ES-I3 (cell line): ENCODE results near the gene RBFOX1.

ENCODE experiments used
- H3K36me3 ChIP-seq: 2 replicates; pipeline ENCODE4 v1.6.1; 2013; ENCODE audit warnings: mild to moderate bottlenecking, low read length, control low read depth, moderate library complexity; ENCODE audit not compliant: insufficient read depth
- H3K4me1 ChIP-seq: 2 replicates; pipeline ENCODE4 v1.6.1; 2013; ENCODE audit warnings: mild to moderate bottlenecking, control low read depth, low read length; ENCODE audit not compliant: insufficient read depth
- H3K9ac ChIP-seq: 2 replicates; pipeline ENCODE4 v1.6.1; 2013; ENCODE audit warnings: low read depth, mild to moderate bottlenecking, low read length, moderate library complexity
- H3K9me3 ChIP-seq: 2 replicates; pipeline ENCODE4 v1.6.1; 2013; ENCODE audit warnings: mild to moderate bottlenecking, low read length, moderate library complexity; ENCODE audit not compliant: control insufficient read depth, insufficient read depth

Gene RBFOX1

DNA sequence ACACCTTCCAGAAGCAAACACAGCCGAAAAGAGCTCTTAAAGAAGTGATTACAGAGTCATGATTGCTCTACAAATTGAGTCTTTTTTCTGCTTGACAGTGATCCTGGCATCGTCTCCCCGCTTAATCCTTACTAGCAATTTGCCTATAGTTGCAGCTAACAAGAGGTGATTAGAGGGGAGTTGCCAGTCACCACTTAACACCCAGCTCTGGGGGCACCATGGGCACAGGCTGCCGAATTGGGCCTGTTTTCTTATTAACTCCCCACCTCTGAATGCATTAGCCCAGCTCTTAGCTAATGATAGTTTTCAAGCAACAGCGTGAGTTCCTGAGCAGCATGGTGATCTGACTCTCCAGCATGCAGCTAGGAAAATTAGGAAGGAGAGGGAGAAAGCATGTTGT is 93.5 kb downstream of the RBFOX1 start:
- no peaks in the 10 kb centered on the region for H3K36me3 ChIP-seq
- H3K4me1 ChIP-seq = no peaks in the 10 kb centered on the region
- no peak overlapping the region for H3K9ac ChIP-seq
- no peaks in the 10 kb centered on the region for H3K9me3 ChIP-seq

DNA sequence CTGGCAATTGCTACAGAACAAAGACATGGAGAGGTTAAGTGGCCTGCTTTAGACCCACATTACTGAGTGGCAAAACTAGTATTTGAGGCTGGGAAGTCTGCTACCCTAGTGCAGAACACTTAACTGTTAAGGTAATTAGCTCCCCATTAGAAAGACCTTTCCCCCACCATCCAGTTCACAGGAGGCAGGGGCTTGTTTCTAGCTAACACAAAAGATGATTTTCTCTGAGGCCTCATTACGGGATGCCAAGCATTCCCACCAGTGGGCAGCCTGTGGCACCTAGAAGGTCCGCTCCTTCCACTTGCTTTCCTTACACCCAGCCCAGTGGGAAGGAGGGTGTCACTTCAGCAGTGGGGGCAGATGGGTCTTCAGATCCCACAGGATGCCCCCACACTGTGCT is 99.1 kb downstream of the RBFOX1 start:
- no peak overlapping the region for H3K9ac ChIP-seq
- peaks cover 17% of the 10 kb centered on the region for H3K4me1 ChIP-seq
- no peaks in the 10 kb centered on the region for H3K9me3 ChIP-seq
- no peaks in the 10 kb centered on the region for H3K36me3 ChIP-seq

DNA sequence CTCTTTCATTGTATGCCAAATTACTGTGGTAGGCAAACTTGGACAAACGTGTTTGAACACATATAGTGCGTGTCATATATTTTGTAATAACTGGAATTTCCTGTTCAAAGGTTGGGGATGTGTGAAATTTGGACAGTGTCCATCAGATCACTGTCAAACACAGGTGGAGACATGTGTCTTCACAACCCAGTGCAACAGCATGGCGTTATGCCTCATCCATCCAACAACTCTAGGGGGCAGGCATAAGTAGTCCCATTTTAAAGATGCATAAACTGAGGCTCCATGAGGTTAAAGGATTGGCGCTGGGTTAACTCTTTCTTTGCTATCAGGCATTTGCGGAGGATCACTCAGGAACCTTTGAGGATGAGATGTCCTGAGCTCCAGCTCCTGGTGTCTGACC is 103.7 kb downstream of the RBFOX1 start:
- H3K9ac ChIP-seq = no peak overlapping the region
- H3K36me3 ChIP-seq = no peaks in the 10 kb centered on the region
- peaks cover 41% of the 10 kb centered on the region for H3K4me1 ChIP-seq
- H3K9me3 ChIP-seq = no peaks in the 10 kb centered on the region

DNA sequence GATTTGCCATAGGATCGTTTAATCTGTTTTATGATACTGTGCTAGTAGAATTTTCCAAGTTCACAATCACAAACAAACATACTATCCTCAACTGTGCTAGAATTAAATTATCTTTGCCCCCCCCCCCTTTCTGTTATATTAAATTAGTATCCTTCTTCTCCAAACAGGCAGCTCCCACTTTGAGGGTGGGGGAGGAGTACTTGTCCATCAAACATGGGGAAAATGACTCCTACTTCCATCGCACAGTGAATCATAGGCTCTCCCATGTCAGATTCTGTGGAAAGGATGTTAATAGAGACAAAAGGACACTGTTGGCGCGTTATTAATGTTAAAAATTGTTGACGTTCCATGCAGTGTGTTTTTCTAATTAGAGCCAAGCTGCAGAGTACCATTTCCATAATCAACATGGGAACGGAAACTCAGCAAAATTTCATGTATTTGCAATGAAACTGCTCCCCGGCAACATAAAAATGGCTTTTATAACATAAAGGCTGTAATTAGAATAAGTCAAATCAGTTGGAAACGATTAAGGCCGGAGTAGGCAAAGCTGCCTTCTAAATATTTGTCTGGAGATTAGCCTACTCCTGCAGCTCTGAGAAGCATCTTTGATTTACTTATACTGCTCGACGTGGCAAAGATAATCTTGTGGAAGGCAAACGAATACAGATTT is 104.6 kb downstream of the RBFOX1 start:
- Histone ChIP-seq H3K9ac (no peak overlapping the region), H3K36me3 (no peaks in the 10 kb centered on the region), H3K9me3 (no peaks in the 10 kb centered on the region), H3K4me1 (peaks cover 43% of the 10 kb centered on the region)

DNA sequence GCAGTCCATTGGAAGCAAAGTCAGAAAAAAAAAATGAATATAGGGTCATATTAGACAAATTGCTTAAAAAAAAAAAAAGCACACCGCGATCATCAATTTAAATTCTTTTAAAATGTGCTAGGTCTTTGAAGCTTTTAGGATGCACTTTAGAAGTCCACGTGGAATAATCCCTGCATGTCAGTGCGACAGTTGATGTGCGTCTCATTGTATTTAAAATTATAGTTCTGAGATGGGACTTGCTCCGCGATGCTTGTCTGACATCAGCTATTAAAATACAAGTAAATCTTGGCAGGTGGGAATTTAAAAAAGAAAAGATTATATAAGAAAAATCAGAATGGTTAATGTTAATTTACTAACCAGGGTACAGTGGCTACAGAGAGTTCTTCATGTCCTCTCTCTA is 105.2 kb downstream of the RBFOX1 start:
- Histone ChIP-seq H3K9ac (no peak overlapping the region), H3K9me3 (no peaks in the 10 kb centered on the region), H3K36me3 (no peaks in the 10 kb centered on the region), H3K4me1 (peaks cover 38% of the 10 kb centered on the region)

DNA sequence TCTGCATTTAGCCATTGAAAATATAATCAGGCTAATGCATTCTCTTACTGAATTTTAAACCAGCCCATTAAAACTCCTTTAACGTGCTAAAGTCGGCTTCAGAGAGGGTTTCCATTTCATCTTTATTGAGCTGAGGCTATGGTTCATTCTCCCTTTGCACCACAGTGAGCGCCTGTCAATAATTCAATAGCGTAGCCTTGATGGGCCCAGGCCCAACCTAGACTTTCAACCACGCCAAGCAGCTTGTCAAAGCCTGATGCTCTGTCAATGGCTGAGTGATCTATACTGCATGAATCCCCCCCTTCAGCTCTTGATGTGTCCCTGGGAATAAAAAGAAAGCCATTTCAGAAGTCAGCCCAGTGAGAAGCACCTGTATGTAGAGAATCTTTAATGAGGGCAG is 106.0 kb downstream of the RBFOX1 start:
- no peaks in the 10 kb centered on the region for H3K9me3 ChIP-seq
- H3K36me3 ChIP-seq = no peaks in the 10 kb centered on the region
- H3K4me1 ChIP-seq = peaks cover 33% of the 10 kb centered on the region
- H3K9ac ChIP-seq = no peak overlapping the region

DNA sequence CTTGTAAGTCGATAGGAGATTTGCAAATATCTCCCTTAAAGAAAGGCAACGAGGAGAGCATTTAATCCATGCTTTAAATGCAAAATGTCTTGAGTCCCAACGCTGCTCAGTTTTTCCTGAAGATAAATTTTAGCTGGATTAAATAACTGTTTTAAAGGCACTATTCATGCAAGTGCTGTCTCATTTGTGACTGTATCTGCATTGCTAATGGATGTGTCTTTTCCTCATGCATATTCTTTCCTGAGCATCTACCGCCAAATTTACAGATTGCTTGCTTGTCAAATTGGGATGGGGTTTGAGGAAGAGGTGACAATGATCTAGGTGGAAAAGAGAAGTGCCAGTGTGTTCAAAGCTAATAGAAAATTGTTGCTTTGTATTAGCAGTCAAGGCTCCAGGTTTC is 106.9 kb downstream of the RBFOX1 start:
- no peak overlapping the region for H3K9ac ChIP-seq
- no peaks in the 10 kb centered on the region for H3K36me3 ChIP-seq
- no peaks in the 10 kb centered on the region for H3K9me3 ChIP-seq

DNA sequence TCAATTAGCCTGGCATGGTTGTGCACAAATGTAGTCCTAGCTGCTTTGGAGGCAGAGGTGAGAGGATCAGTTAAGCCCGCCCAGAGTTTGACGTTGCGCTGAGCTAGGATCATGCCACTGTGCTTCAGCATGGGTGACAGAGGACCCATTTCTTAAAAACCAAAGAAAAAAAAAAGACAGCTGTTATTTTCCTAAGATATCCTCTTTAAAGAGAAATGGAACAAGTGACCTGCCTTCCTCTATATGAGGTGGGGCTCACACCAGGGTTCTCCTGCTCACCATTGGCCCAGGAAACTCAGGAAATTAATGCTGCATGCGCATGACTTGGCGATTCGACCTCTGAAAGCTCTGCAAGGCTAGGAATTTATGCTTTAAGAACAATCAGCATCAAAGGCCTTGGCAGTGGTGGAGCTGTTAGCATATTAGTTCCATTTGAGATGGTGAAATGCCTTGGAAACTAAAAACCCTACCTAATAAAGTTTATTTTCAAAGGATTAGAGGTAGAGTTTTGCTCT is 108.3 kb downstream of the RBFOX1 start:
- no peaks in the 10 kb centered on the region for H3K9me3 ChIP-seq
- H3K4me1 ChIP-seq = peaks cover 33% of the 10 kb centered on the region
- no peaks in the 10 kb centered on the region for H3K36me3 ChIP-seq
- H3K9ac ChIP-seq = no peak overlapping the region

More for the DNA sequence above, 106.9 kb downstream of the RBFOX1 start:
- H3K4me1 ChIP-seq = peaks cover 33% of the 10 kb centered on the region

DNA sequence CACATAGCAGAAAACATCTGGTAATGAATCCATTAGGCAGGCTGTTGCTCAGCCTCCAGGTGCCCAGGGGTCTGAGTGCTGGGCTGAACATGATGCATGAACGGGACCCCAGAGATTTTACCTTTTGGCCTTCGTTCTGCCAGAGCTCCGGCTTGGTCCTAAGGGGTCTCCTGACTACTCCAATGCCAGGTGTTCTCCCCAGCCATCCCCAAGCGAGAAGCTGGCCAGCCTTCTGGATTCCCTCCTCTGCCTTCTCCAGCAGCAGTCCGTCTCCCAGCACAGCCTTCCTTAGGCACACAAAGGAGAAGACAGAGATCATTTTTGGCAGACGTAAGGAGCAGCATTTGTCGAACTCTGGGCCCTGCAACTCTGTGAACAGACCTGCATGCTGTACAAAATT is 109.4 kb downstream of the RBFOX1 start:
- Histone ChIP-seq H3K9me3 (no peaks in the 10 kb centered on the region), H3K36me3 (no peaks in the 10 kb centered on the region), H3K9ac (no peak overlapping the region), H3K4me1 (peaks cover 33% of the 10 kb centered on the region)

DNA sequence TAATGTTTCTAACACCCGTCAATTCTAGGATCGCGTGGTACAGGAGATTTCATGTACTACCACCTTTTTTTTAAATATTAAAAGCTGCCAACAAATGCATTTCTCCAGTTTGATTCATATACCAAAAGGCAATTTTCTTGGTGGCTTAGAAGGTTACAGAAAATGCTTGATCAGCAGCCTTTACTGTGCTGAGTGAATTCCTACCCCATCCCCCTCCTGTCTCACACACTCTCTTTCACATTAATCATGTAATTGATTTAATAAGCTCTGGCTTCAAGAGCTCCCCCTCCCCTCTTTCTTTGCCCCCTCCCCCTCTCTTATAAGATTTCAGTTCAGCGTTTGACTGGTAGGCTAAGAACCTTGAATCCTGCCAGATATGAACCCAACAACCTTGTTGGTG is 110.5 kb downstream of the RBFOX1 start:
- Histone ChIP-seq H3K36me3 (no peaks in the 10 kb centered on the region), H3K9ac (no peak overlapping the region), H3K9me3 (no peaks in the 10 kb centered on the region)

DNA sequence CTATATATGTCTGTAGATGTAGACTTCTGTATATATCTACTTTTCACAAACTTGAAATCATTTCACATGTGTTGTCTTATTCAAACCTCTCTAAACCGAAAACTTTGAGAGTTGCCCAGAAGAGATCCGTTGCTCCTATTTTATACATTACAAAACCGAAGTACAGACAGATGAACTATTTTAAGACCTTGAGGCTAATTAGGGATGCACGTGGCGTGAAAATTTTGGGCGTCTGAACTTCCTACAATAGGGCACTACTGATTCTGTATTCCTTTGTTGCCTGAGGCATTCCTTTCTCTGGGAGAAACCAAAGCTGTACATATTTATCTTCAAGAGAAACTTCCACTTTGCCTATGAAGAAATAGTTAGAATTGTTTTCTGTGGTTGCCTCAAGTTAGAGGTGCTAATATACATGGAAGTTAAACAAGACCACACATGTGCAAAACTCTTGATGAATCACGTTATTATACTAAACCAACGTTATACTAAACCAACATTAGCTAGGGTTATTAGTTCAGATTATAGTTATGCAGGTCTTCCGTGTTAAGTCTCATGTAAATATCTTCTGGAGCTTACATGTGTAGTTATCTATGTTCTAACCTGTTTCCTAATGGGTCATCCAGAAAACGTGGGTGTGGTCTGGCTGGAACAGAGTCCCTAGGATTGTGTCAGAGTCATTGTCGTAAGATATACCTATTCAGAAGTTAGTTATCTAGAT is 111.2 kb downstream of the RBFOX1 start:
- H3K4me1 ChIP-seq = peaks cover 33% of the 10 kb centered on the region
- no peak overlapping the region for H3K9ac ChIP-seq
- no peaks in the 10 kb centered on the region for H3K9me3 ChIP-seq
- H3K36me3 ChIP-seq = no peaks in the 10 kb centered on the region

More for the DNA sequence above, 110.5 kb downstream of the RBFOX1 start:
- peaks cover 33% of the 10 kb centered on the region for H3K4me1 ChIP-seq

DNA sequence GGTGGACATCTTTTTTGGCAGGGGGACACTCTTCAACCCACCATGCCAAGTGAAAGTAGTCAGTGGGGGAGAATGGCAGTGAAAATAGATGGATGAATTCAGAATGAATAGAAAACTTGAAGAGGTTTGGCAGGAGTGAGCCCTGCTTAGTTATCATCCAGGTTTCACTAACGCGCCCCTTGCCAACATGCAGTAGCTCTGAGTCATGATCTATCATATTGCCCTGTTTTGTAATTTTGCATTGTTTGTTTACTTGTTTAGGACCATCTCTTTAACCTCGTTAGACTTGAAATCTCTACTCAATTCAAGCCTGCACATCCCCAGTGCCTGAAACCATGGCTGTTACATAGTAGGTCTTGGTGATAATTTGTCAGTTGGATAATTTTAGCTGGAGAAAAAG is 116.7 kb downstream of the RBFOX1 start:
- H3K36me3 ChIP-seq = no peaks in the 10 kb centered on the region
- no peak overlapping the region for H3K9ac ChIP-seq
- peaks cover 11% of the 10 kb centered on the region; the same call in 1 of the 2 replicates for H3K4me1 ChIP-seq
- H3K9me3 ChIP-seq = no peaks in the 10 kb centered on the region

DNA sequence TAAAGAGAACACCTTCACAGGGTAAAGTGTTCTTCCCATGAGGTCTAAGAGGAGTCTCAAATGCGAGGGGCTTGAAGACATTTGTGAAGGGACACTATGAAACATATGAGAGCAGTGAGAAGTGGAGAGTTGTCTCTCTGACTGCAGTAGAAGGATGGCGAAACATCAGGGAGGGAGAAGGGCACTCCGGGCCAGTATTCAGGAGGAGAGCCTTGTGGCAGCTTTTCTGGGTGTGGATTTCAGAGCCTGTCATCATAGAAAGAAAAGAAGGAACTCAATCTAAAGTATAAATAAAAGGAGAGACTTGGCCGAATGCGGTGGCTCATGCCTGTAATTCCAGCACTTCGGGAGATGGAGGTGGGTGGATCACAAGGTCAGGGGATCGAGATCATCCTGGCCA is 117.2 kb downstream of the RBFOX1 start:
- Histone ChIP-seq H3K9me3 (no peaks in the 10 kb centered on the region), H3K9ac (no peak overlapping the region)

DNA sequence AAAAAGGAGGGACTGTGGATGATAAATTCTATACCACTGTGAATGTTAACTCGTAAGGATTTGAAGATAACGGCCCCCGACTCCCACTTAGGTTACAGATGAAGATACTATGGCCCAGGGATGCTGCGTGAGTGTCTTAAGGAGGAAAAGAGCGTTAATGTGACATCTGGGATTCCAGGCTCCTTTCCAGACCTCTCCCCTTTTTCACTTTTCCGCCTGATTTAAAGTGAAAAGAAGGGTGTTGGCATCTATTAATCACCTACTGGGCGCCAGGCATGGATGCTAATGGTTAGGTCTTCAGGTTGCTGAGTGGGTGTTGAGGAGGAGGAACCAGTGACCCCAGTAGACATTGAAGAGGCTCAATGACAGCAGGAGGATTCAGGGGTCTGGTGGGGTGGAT is 117.8 kb downstream of the RBFOX1 start:
- H3K9me3 ChIP-seq = no peaks in the 10 kb centered on the region
- H3K4me1 ChIP-seq = peaks cover 11% of the 10 kb centered on the region; the same call in 1 of the 2 replicates
- no peak overlapping the region for H3K9ac ChIP-seq
- H3K36me3 ChIP-seq = no peaks in the 10 kb centered on the region

More for the DNA sequence above, 117.2 kb downstream of the RBFOX1 start:
- H3K36me3 ChIP-seq = no peaks in the 10 kb centered on the region
- peaks cover 11% of the 10 kb centered on the region; the same call in 1 of the 2 replicates for H3K4me1 ChIP-seq

DNA sequence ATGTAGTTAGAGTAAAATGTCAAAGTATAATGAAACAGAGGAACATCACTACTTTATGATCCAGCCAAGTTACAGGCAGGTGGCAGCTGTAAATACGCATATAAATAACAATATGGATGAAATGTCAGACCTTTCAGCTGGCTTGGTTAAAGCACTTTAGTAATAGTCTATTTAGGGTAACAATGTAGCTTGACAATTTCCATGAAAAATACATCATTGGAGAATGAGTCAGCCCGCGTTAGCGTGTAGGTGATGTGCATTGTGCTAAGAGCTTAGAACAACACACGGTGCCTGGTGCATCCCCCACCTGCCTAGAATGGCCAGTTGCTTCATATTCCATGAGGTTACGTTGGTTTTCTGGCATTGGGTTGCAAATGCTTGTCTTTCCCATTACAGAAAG is 119.4 kb downstream of the RBFOX1 start:
- H3K36me3 ChIP-seq = no peaks in the 10 kb centered on the region
- H3K9me3 ChIP-seq = no peaks in the 10 kb centered on the region

More for the DNA sequence above, 119.4 kb downstream of the RBFOX1 start:
- peaks cover 11% of the 10 kb centered on the region; the same call in 1 of the 2 replicates for H3K4me1 ChIP-seq
- no peak overlapping the region for H3K9ac ChIP-seq
